Stimulated activated CD4-positive, alpha-beta T cell treated with anti-CD3 and anti-CD28 coated beads, Interleukin-4, amount 100 ng/mL, for 48 hours (primary cell): ENCODE data around the gene AGBL1.
"Not testable (repeated sequence)": the region's sequence is repeated elsewhere in the genome, so short reads cannot be mapped to it uniquely, and the experiment has no call there.

ENCODE experiments used
- DNase-seq, 2 donors: peaks; one replicate each; pipeline ENCODE4 v3.0.0-alpha.2; 2020; ENCODE audit warnings: low read depth in 2 of 2

AGBL1 gene

GRCh38 chr15:86399041-86399954, 319.6 kb downstream of the AGBL1 start:
- no peak for DNase-seq

- DNase-seq, result no peak
Measured at GRCh38 chr15:86403221-86403620, 323.6 kb downstream of the AGBL1 start.

GRCh38 chr15:86403914-86404583, 324.4 kb downstream of the AGBL1 start:
- no peak for DNase-seq

GRCh38 chr15:86408261-86408660, 328.6 kb downstream of the AGBL1 start:
- no peak for DNase-seq

- no peak for DNase-seq
Measured at GRCh38 chr15:86411916-86412315, 332.2 kb downstream of the AGBL1 start.

- no peak for DNase-seq
Measured at GRCh38 chr15:86413191-86413590, 333.5 kb downstream of the AGBL1 start.

- DNase-seq, result no peak
Measured at GRCh38 chr15:86425746-86426145, 346.1 kb downstream of the AGBL1 start.

- no peak for DNase-seq
Measured at GRCh38 chr15:86432861-86433260, 353.2 kb downstream of the AGBL1 start.

- DNase-seq, result no peak
Measured at GRCh38 chr15:86433983-86434382, 354.3 kb downstream of the AGBL1 start.

GRCh38 chr15:86439614-86440013, 359.9 kb downstream of the AGBL1 start:
- no peak for DNase-seq

- no peak for DNase-seq
Measured at GRCh38 chr15:86444527-86444926, 364.9 kb downstream of the AGBL1 start.

GRCh38 chr15:86445579-86446252, 366.0 kb downstream of the AGBL1 start:
- no peak for DNase-seq

- DNase-seq, result no peak
Measured at GRCh38 chr15:86446253-86446640, 366.6 kb downstream of the AGBL1 start.

GRCh38 chr15:86465470-86466039, 385.9 kb downstream of the AGBL1 start:
- not testable (repeated sequence) for DNase-seq

GRCh38 chr15:86481720-86482119, 402.0 kb downstream of the AGBL1 start:
- DNase-seq, result no peak

- DNase-seq, result no peak
Measured at GRCh38 chr15:86483936-86484335, 404.3 kb downstream of the AGBL1 start.

GRCh38 chr15:86488046-86488445, 408.4 kb downstream of the AGBL1 start:
- DNase-seq, result no peak

- no peak for DNase-seq
Measured at GRCh38 chr15:86489981-86490380, 410.3 kb downstream of the AGBL1 start.

GRCh38 chr15:86491118-86491517, 411.4 kb downstream of the AGBL1 start:
- no peak for DNase-seq

- DNase-seq, result no peak
Measured at GRCh38 chr15:86493884-86494283, 414.2 kb downstream of the AGBL1 start.

GRCh38 chr15:86494475-86494874, 414.8 kb downstream of the AGBL1 start:
- DNase-seq, result no peak

- no peak for DNase-seq
Measured at GRCh38 chr15:86502301-86502700, 422.6 kb downstream of the AGBL1 start.
